Activated naive CD4-positive, alpha-beta T cell treated with anti-CD3 and anti-CD28 coated beads, Interleukin-2, amount 50 U/mL, for 72 hours (primary cell): Measurements from ENCODE around the gene DAP. TPM values are rescaled to one million over a fixed set of nuclear protein-coding genes. Genes with fewer than 3 reads are reported as not detected.
A peak's percentile ranks its signal among the peaks of the same experiment; 100 is the strongest.

Experiments used
- ATAC-seq, 2 donors: fragments of 150-1000 bp; cut with Tn5 transposase; 2 replicates each; pipeline ENCODE4 v1.10.0; 2021; ENCODE audit warnings: mild to moderate bottlenecking in 2 of 2, moderate library complexity in 2 of 2
- DNase-seq, 2 donors: peaks; one replicate each; pipeline ENCODE4 v3.0.0; 2021 to 2022; ENCODE audit warnings: low spot score in 2 of 2
- H3K27ac Mint-ChIP-seq, 2 donors: one replicate each; pipeline ENCODE4 v1.8.0; 2022; ENCODE audit warnings: mild to moderate bottlenecking in 2 of 2, mixed read lengths in 2 of 2
- H3K36me3 Mint-ChIP-seq, 2 donors: one replicate each; pipeline ENCODE4 v1.8.0; 2022; ENCODE audit warnings: mixed read lengths in 2 of 2
- H3K9me3 Mint-ChIP-seq, 2 donors: one replicate each; pipeline ENCODE4 v1.8.0; 2022; ENCODE audit warnings: mixed read lengths in 2 of 2
- total RNA-seq, 2 donors: library from RNA; stranded (reverse); gene quantifications; one replicate each; pipeline ENCODE4 v1.2.3, GENCODE V29; 2022

Gene DAP
- total RNA-seq, 2 donors from 2014 or later = 21.9 to 37.7 TPM

DNA sequence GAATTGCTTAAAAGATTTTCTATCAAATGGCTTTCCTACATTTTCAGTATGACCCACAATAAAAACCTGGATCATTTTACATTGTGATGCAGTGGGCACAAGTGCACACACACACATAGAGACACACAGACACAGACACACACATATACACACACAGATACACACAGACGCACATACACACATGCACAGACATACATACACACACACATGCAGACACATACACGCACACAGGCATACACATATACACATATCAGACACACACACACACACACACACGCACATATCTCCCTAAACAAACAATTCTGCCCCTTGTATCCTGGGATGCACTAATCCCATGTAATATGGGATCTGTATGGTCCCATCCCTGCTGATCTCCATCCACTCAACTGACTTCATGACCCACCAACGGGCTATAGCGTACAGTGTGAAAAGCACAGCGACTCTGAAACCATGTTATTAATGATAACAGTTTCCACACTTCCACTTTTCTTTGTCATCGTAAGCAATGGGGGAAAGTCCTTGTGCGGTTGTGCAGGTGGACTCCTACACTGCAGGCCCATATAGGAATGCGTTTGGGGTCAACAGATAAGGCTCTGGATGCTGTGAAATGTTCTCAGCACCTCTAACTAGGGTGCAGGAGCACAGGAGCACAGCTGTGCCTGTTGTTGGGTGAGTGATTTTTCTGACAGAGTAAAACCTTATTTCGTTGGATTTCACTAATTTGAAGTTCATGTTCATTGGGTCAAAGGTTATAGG is 52.7 kb downstream of the DAP start:
- Mint-ChIP-seq H3K36me3 (no peaks in the 10 kb centered on the region), H3K27ac (no peak overlapping the region), H3K9me3 (no peaks in the 10 kb centered on the region)
- ATAC-seq (no peak), DNase-seq (no peak)

DNA sequence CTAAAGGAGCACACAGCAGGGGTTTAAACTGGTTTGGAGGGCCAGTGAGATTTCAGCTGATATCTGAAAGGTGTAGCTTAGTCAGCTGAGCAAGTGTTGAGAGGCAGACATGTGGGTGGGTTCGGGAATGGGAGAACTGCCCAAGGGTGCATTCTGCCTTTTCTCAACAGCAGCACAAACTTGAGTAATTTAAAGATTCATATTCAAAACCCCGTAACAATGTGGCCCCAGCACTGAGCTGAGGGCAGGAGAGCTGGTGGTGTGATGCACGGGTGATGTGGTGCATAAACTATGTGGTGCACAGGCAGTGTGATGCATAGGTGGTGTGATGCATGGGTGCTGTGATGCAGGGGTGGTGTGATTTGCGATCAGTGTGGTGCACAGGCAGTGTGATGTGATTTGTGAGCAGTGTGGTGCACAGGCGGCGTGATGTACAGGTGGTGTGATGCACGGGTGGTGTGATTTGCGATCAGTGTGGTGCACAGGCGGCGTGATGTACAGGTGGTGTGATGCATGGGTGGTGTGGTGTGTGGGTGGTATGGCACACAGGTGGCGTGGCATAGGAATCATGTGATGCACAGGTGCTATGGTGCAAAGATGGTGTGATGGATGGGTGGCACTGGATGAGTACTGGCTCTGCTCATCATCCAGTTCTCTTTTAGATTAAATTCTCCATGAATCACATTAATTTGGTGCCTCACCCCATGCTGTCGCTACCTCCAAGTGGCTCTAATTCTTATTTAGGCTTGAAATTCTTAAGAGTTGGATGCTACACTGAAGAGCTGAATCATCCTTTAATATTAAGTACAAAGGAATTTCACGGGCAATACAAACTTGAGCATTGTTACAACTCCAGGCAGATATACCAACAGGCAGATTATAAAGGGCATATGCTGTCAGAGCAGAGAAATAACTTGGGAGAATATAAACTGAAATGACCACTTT is 53.6 kb downstream of the DAP start:
- ATAC-seq (no peak), DNase-seq (no peak)
- H3K9me3 Mint-ChIP-seq = no peaks in the 10 kb centered on the region
- H3K27ac Mint-ChIP-seq = peak overlapping the region in 1 of 2 donors; percentile 46
- no peaks in the 10 kb centered on the region for H3K36me3 Mint-ChIP-seq

DNA sequence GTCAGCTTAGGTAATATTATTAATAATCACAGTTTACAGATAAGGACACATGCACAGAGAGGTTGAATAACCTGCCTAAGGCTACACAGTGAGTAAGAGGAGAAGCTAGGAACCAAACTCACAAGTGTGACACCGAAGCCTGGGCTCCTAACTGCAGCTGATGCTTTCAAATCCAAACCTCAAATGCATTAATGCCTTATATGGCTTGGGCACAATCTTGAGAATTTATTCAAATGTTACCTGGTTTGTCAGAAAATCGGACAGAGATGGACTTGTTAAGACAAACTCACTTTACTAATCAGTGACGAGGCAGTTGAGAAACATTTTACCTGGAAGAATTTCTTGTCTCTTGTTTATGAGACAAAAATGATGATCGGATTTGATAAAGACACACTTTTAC is 54.7 kb downstream of the DAP start:
- DNase-seq = no peak
- H3K27ac Mint-ChIP-seq = no peak overlapping the region
- no peak for ATAC-seq
- H3K9me3 Mint-ChIP-seq = no peaks in the 10 kb centered on the region
- H3K36me3 Mint-ChIP-seq = no peaks in the 10 kb centered on the region

DNA sequence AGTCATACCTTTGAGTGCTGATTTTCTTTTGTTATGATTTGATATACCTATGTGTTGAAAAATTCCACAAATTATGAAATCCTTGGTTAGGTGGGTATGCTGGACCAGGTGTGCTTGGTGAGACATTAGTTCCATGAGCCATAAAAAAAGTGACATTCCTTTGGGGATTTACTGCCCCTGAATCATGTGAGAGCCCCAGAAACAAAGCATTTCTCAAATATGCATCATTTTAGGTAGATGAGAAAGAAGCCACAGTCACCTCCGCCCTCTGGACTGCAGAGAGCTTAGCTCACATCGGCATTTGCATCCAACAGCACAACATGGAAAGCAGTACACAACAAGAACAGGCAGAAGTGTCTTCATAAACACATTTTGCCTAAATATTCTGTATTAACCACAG is 55.3 kb downstream of the DAP start:
- no peak for ATAC-seq

DNA sequence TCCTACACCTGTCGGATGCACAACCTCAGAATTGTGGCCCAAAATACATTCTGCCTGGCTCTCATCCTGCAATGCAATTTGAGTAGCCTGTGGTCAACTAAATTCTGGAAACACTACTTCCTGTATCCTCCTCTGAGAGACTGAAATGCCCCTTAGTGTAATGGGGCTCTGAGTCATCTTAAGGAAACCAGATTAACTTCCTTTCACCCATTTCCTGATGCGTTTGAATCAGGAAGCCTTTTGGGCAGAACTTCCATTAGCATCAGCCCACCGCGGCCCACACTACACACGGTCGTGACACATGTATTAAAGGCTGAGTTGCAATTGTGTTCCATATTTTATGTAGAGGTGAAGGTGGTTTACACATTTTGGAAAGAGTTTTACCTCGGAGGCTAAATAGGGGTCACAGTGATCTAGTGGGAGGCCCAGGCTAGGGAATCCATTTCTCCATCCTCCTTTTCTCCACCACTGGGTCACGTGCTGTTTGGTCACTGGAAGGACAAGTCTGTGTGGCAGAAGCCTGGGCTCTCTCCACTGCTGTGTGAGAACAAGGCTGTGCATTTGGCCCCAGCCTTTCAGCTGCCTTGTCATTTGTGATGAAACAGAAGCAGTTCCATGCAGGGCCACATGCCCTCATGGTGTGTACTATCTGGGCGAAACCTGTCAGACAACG is 55.9 kb downstream of the DAP start:
- Mint-ChIP-seq H3K9me3 (no peaks in the 10 kb centered on the region), H3K27ac (peak overlapping the region in 1 of 2 donors; percentile 41), H3K36me3 (no peaks in the 10 kb centered on the region)
- ATAC-seq (peak; percentile 38 to 82), DNase-seq (no peak)

More for the DNA sequence above, 55.3 kb downstream of the DAP start:
- Mint-ChIP-seq H3K9me3 (no peaks in the 10 kb centered on the region), H3K27ac (peak overlapping the region in 1 of 2 donors; percentile 41), H3K36me3 (no peaks in the 10 kb centered on the region)
- DNase-seq = no peak

DNA sequence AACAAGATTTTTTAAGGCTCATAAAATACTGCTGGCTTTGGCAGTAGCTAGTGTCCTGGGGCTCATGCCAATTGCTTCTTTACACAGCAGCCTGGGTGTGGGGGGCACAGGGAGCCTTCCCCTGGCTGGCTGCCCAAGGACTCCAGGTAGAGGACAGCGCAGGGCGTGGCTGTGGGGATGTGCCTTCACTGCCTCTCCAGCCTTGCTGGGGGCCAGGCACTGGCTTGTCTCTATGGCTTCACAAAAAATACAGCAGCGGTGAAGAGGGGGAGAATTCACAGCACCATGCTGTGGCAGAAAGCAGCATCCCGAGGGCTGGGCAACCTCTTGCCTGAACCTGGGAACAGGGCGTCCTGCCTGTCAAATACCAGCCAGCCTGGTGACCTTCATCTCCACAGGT is 57.4 kb downstream of the DAP start:
- no peaks in the 10 kb centered on the region for H3K9me3 Mint-ChIP-seq
- DNase-seq = no peak
- no peaks in the 10 kb centered on the region for H3K36me3 Mint-ChIP-seq
- ATAC-seq = no peak
- no peak overlapping the region for H3K27ac Mint-ChIP-seq

DNA sequence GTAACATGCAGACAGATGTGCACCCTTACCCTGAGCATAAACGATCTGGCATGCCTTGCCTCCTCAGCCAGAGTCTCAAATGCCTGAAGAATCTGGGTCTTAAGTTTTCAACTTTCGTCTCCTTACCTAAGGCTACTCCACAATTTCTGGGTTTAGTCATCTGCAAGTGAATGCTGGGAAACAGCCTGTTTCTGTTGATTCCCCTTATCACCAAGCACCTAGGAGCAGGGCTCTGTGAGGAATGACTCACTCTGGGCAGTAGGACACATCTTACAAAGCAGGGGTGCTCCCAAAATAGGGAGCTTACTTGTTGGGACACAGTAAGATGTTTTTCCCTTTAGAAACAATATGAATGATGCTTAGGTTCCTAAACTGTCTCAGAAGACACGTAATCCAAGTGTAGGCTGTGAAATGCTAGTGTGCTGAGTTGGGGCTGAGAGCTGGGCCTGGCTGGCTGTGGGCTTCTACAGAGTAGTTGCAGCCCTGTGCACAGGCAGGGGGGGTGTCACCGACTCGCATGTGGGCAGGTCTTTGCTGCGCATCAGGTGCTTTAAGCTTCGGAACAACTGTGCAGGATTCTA is 58.0 kb downstream of the DAP start:
- ATAC-seq = no peak

DNA sequence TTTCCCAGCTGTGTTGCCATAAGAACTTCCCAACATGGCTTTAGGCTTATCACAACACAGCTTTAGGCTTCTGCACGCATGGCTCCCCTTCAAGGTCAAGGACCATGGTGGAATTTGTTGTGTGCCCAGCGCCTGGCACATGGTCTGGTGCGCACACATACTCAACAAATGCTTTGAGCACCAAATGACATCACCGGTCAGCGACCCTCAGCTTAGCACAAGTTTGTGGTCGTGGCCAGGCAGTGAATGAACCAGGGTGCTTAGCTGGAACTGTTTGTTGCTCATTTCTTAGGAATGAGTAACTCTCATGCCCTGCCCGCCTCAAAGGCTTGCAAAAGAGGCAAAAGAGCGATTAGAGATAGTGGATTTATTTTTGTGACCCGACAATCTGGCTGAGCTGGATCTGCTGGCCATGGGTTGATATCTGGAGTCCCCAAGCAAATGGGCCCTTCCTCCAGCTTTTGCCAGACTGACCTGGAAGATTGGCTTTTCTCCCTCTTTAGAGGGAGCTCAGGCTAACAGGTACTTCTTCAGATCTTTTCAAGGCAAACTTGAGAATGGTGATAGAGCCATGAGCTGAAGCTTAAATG is 58.9 kb downstream of the DAP start:
- DNase-seq (no peak), ATAC-seq (no peak)
- no peaks in the 10 kb centered on the region for H3K9me3 Mint-ChIP-seq
- no peak overlapping the region for H3K27ac Mint-ChIP-seq
- no peaks in the 10 kb centered on the region for H3K36me3 Mint-ChIP-seq

More for the DNA sequence above, 58.0 kb downstream of the DAP start:
- Mint-ChIP-seq H3K27ac (no peak overlapping the region), H3K36me3 (no peaks in the 10 kb centered on the region), H3K9me3 (no peaks in the 10 kb centered on the region)
- DNase-seq = no peak

DNA sequence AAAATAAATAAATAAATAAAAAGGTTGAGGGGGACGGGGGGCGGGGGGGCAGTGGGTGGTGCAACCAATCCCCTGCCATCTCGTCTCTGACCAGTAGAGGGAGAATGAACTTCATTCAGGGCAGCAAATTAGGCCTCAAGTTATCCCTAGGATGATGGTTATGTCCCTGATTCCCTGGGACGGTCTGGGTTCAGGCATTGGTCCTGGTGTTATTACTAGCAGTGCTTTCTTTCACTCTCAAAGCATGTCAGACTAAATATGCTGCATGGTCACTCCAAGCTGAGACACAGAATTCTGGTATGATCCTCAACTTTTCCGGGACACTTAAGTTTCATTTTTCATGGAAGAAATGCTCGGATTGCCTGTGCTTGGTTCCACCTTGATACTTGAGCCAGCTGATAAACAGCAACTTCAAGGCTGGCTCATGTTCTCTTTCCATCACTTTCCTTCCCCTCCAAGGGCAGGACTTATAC is 59.4 kb downstream of the DAP start:
- H3K27ac Mint-ChIP-seq = no peak overlapping the region
- peak in 1 of 2 donors; percentile 48 for DNase-seq

DNA sequence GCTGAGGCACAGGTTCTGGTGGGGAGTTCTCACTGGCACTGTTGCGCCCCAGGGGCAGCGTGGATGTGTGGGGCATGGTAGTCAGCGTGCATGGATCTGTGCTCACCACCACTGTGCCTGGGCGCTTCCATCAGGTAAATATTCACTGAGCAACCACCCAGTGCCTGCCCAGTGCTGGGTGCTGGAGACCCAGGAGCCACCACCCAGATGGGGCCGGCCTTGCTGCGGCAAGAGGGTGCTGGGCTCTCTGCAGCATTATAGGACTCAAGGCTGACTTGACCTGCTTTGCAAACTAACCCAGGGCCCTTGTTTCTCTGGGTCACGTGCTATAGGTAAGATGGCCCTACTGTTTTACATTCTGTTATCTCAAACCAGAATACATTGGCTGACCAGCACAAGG is 60.5 kb downstream of the DAP start:
- Mint-ChIP-seq H3K9me3 (no peaks in the 10 kb centered on the region), H3K27ac (no peak overlapping the region), H3K36me3 (no peaks in the 10 kb centered on the region)
- ATAC-seq (no peak), DNase-seq (no peak)

More for the DNA sequence above, 59.4 kb downstream of the DAP start:
- no peak for ATAC-seq
- Mint-ChIP-seq H3K36me3 (no peaks in the 10 kb centered on the region), H3K9me3 (no peaks in the 10 kb centered on the region)

DNA sequence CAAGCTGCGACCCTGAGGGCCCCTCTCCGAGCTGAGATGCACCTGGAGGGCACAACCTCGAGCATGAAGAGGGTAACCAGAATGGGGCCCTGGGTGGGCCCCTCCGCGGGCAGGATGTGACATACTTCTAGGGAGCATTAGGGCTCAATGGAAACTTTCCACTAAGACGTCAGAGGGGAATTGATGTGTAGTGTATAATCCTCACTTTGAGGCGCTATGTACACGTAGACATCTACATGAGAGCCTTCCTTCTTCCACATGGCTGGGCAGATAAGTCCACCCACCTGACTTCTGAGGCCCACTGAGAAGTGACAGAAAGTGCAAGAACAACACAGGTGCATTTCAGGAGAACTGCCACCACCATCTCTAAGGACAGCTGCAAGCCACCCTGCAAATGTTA is 61.0 kb downstream of the DAP start:
- H3K9me3 Mint-ChIP-seq = no peaks in the 10 kb centered on the region
- DNase-seq = no peak
- no peak overlapping the region for H3K27ac Mint-ChIP-seq
- H3K36me3 Mint-ChIP-seq = no peaks in the 10 kb centered on the region
- no peak for ATAC-seq

DNA sequence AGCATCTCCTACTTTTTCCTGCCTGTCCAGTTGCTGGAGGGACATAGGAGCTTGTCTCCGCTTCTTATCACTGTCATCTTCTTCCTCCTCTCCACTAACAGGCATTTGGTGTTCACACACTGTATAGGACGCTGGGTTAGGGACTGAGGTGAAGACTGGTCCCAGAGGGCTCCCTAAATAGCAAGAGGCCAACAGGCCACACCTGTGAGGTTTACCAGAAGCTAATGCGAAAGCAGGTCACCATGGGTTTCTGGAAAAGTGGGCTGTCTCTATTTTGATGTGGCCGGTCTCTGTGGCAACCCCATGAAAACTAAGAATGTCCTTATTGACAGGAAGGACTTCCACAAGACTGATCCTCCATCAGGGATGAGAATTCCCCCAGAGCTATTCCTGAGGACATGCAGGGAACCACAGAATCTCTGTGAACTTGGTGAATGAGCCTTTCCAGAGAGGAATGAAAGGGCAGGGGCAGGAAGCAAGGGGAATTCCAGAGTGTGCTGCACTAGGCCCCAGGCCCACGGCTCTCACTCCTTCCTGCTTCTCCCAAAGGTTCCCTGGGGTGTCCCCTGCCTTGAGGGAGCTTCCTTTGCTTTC is 61.7 kb downstream of the DAP start:
- DNase-seq (no peak), ATAC-seq (no peak)
- H3K36me3 Mint-ChIP-seq = no peaks in the 10 kb centered on the region
- no peaks in the 10 kb centered on the region for H3K9me3 Mint-ChIP-seq
- H3K27ac Mint-ChIP-seq = no peak overlapping the region

DNA sequence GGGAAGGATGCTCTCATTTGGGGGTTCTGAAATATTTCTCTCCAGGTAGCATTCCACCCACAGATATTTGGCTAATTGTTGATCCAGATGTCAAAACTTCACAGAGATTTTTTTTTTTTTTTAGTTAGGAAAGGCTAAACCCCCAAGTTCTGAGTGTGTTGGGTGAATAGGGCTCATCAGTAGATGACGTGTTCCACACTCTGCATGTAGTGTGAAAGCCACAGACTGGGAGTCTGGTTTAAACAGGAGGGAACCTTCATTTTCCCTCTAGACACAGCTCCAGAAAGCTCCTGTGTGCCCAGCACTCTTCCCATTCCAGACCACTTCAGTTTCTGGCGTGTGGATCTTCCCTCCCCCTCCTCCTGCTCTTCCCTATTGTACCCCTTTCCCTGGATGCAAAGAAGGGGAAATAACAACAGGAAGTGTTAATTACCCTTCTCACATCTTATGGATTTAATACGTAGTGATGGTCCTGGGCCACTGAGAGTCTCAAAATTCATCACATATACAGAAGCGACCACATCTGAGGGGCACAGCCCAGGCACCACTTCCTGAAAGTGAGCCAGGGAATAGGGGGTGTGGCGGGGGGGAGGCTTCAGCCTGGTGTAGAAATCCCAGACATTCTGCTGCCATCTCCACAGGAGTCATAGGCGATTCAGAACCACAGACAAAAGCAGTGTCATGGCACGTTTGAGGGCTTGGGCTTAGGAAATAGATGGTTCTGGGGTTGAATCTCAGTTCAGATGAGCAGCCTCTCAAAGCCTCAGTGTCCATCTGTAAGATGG is 65.1 kb downstream of the DAP start:
- Mint-ChIP-seq H3K27ac (no peak overlapping the region), H3K36me3 (no peaks in the 10 kb centered on the region), H3K9me3 (no peaks in the 10 kb centered on the region)
- ATAC-seq (peak in 1 of 2 donors; percentile 41), DNase-seq (no peak)

DNA sequence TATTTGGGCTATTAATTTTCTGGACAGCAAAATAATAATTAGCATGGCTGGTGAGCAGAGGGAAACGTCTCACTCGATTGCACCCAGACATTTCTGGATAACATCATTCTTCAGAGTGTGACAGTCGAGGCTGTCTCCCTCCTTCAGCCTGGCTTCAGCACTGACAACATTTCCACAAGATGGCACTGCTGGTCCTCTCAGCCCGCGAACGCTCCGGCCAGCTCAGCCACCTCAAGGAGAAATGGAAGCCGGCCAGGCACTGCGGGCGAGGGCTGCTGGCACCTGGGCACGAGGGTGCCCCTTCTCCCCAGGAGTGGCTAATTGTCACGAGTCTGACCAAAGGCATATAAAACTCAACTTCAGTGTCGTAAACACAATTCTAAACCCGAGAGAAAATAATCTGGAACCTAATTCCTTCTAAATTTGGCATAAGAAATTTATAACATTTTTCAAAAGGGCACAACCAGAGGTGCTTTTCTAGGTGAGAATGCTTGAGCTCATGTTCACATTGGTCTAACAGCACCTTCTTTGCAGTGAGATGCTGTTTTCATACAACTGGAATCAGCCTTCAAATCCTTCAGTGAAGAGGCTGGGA is 65.9 kb downstream of the DAP start:
- no peaks in the 10 kb centered on the region for H3K36me3 Mint-ChIP-seq
- H3K9me3 Mint-ChIP-seq = no peaks in the 10 kb centered on the region
- no peak overlapping the region for H3K27ac Mint-ChIP-seq
- DNase-seq = peak in 1 of 2 donors; percentile 27
- peak; percentile 60 to 71 for ATAC-seq
